Spinal cord (tissue), 10 donors: ENCODE results near the gene AKNAD1. TPM values are rescaled to one million over a fixed set of nuclear protein-coding genes. Genes with fewer than 3 reads are reported as not detected.
"Not testable (repeated sequence)": the region's sequence is repeated elsewhere in the genome, so short reads cannot be mapped to it uniquely, and the experiment has no call there.

Experiments
- DNase-seq, 6 donors: peaks; one replicate each; pipeline versions ENCODE4 v3.0.0 to v3.0.0-alpha.2; 2013 to 2015; ENCODE audit warnings: low spot score in 6 of 6, low read depth in 4 of 6
- H3K27ac ChIP-seq: one replicate; pipeline ENCODE4 v1.5.1; 2013; ENCODE audit warnings: low read depth, low read length, control low read depth
- H3K27me3 ChIP-seq: one replicate; pipeline ENCODE4 v1.6.1; 2013; ENCODE audit warnings: low read length; ENCODE audit not compliant: control insufficient read depth, insufficient read depth
- H3K36me3 ChIP-seq: one replicate; pipeline ENCODE4 v1.6.1; 2013; ENCODE audit warnings: low read length; ENCODE audit not compliant: control insufficient read depth, insufficient read depth
- H3K4me1 ChIP-seq: one replicate; pipeline ENCODE4 v1.6.1; 2013; ENCODE audit warnings: low read length; ENCODE audit not compliant: control insufficient read depth, insufficient read depth
- H3K4me3 ChIP-seq: one replicate; pipeline ENCODE4 v1.5.1; 2013; ENCODE audit warnings: low read depth, low read length, control low read depth
- H3K9me3 ChIP-seq: one replicate; pipeline ENCODE4 v1.6.1; 2013; ENCODE audit warnings: low read length; ENCODE audit not compliant: control insufficient read depth, insufficient read depth
- WGBS: methylation state at CpG from one replicate; pipeline ENCODE4 v1.1.5; 2013; ENCODE audit warnings: missing lambda C conversion rate; ENCODE audit not compliant: insufficient coverage; 5-methylcytosine and 5-hydroxymethylcytosine counted together
- long read RNA-seq, 4 donors: transcript quantifications; one replicate each; lab custom pipeline, GENCODE V29; 2026
- polyA plus RNA-seq, 2 donors: library from polyadenylated mRNA; unstranded; fragments of 120-200 nt; gene quantifications; one replicate each; pipeline ENCODE4 v1.2.1, GENCODE V29; 2013; ENCODE audit not compliant: insufficient read length in 2 of 2
- total RNA-seq, 2 donors: library from RNA; depleted of rRNA in 1 of 2; stranded (reverse); fragments of 120-200 nt in 1 of 2; fragments of >200 nt in 1 of 2; gene quantifications; one replicate each; pipeline versions ENCODE4 v1.2.3 to v1.2.4, GENCODE V29; 2013 to 2014
- donor health status: healthy.

Gene AKNAD1
- total RNA-seq, result 1 to 10 TPM in 1 of 2 donors, under 1 TPM in 1; 0.99 to 2.8 TPM
- under 1 TPM; 0.54 to 0.63 TPM for polyA plus RNA-seq
- long read RNA-seq, donor 1, result 0 reads
- long read RNA-seq, donor 2, result 0 reads
- long read RNA-seq, donor 3, result 0 reads
- long read RNA-seq, donor 4, partial matches to known transcripts, result 0 of 1 reads
- long read RNA-seq, donor 4, other reads (novel, unspliced or antisense), result 0 of 1 reads

GRCh38 chr1:108856994-108857393 is at the start of gene AKNAD1:
TSS of gene AKNAD1 (minus strand) at chr1:108857094. CDS start at chr1:108852664, 4,430 bp downstream.
- Histone ChIP-seq H3K36me3 (no peaks in the 10 kb centered on the region), H3K4me1 (peaks cover 4% of the 10 kb centered on the region), H3K9me3 (no peaks in the 10 kb centered on the region), H3K27me3 (no peaks in the 10 kb centered on the region), H3K27ac (no peak within 1 kb of the TSS), H3K4me3 (no peak within 1 kb of the TSS)
- no peak for DNase-seq
- WGBS, result 100% methylated on average over 1 of the region's 1 CpG

GRCh38 chr1:108901106-108901505 is 44.2 kb upstream of the AKNAD1 start:
- no CpG with 5 or more reads among the region's 3 CpGs for WGBS
- Histone ChIP-seq H3K9me3 (no peaks in the 10 kb centered on the region), H3K27ac (no peak overlapping the region), H3K36me3 (no peaks in the 10 kb centered on the region), H3K4me1 (no peaks in the 10 kb centered on the region), H3K27me3 (no peaks in the 10 kb centered on the region), H3K4me3 (no peak overlapping the region)
- no peak for DNase-seq

- DNase-seq, result peak in 3 of 6 donors; percentile 55 to 92 (median 81)
- no peaks in the 10 kb centered on the region for H3K9me3 ChIP-seq
- H3K4me3 ChIP-seq, result no peak overlapping the region
- no peak overlapping the region for H3K27ac ChIP-seq
- no peaks in the 10 kb centered on the region for H3K36me3 ChIP-seq
- 82% methylated on average over 2 of the region's 8 CpGs for WGBS
- H3K27me3 ChIP-seq, result no peaks in the 10 kb centered on the region
- H3K4me1 ChIP-seq, result no peaks in the 10 kb centered on the region
Observed at GRCh38 chr1:108897865-108898720, 41.2 kb upstream of the AKNAD1 start.

GRCh38 chr1:108896146-108897145 is 39.6 kb upstream of the AKNAD1 start:
- Histone ChIP-seq H3K4me3 (no peak overlapping the region), H3K36me3 (no peaks in the 10 kb centered on the region), H3K4me1 (no peaks in the 10 kb centered on the region), H3K9me3 (no peaks in the 10 kb centered on the region), H3K27ac (peak overlapping the region; percentile 37), H3K27me3 (no peaks in the 10 kb centered on the region)
- WGBS, result 64% methylated on average over 7 of the region's 10 CpGs
- peak in 3 of 6 donors; percentile 4 to 66 (median 37) for DNase-seq

- H3K36me3 ChIP-seq, result no peaks in the 10 kb centered on the region
- no peak overlapping the region for H3K4me3 ChIP-seq
- no CpG with 5 or more reads among the region's 4 CpGs for WGBS
- H3K27me3 ChIP-seq, result no peaks in the 10 kb centered on the region
- H3K4me1 ChIP-seq, result no peaks in the 10 kb centered on the region
- no peak overlapping the region for H3K27ac ChIP-seq
- no peaks in the 10 kb centered on the region for H3K9me3 ChIP-seq
- no peak for DNase-seq
Observed at GRCh38 chr1:108893141-108893530, 36.2 kb upstream of the AKNAD1 start.

- Histone ChIP-seq H3K9me3 (no peaks in the 10 kb centered on the region), H3K27ac (no peak overlapping the region), H3K36me3 (no peaks in the 10 kb centered on the region), H3K27me3 (no peaks in the 10 kb centered on the region), H3K4me3 (no peak overlapping the region), H3K4me1 (no peaks in the 10 kb centered on the region)
- no CpG with 5 or more reads among the region's 3 CpGs for WGBS
- DNase-seq, result no peak
Observed at GRCh38 chr1:108892356-108893140, 35.7 kb upstream of the AKNAD1 start.

- Histone ChIP-seq H3K27ac (no peak overlapping the region), H3K36me3 (peaks cover 3% of the 10 kb centered on the region), H3K27me3 (no peaks in the 10 kb centered on the region), H3K4me3 (no peak overlapping the region), H3K4me1 (no peaks in the 10 kb centered on the region), H3K9me3 (no peaks in the 10 kb centered on the region)
- no peak for DNase-seq
- 83% methylated on average over 6 of the region's 7 CpGs for WGBS
Observed at GRCh38 chr1:108889706-108890384, 33.0 kb upstream of the AKNAD1 start.

- H3K4me1 ChIP-seq, H3K27ac ChIP-seq, H3K9me3 ChIP-seq, H3K36me3 ChIP-seq, DNase-seq, H3K4me3 ChIP-seq, H3K27me3 ChIP-seq: not testable (repeated sequence)
- 8% methylated on average over 2 of the region's 6 CpGs for WGBS
Observed at GRCh38 chr1:108889006-108889645, 32.2 kb upstream of the AKNAD1 start.
